Osteoblast (primary cell): ENCODE results near the gene TELO2. TPM values are rescaled to one million over a fixed set of nuclear protein-coding genes. Genes with fewer than 3 reads are reported as not detected.

ENCODE experiments used
- DNase-seq: peaks from one replicate; pipeline ENCODE4 v3.0.0; 2011; ENCODE audit warnings: low spot score, mixed read lengths; ENCODE audit not compliant: insufficient read length; ENCODE audit errors: missing footprints
- H2AFZ ChIP-seq: 2 replicates; pipeline ENCODE4 v1.6.0; 2011; ENCODE audit warnings: mild to moderate bottlenecking, low read length
- H3K27ac ChIP-seq: 2 replicates; pipeline ENCODE4 v1.5.1; 2011; ENCODE audit warnings: mild to moderate bottlenecking, low read depth, low read length, moderate library complexity
- H3K27me3 ChIP-seq: 2 replicates; pipeline ENCODE4 v1.6.0; 2012; ENCODE audit warnings: mild to moderate bottlenecking, control low read depth, inconsistent platforms, low read length, moderate library complexity; ENCODE audit not compliant: insufficient read depth
- H3K36me3 ChIP-seq: 2 replicates; pipeline ENCODE4 v1.5.1; 2011; ENCODE audit warnings: mild to moderate bottlenecking, low read length, control low read depth, moderate library complexity; ENCODE audit not compliant: insufficient read depth
- H3K4me1 ChIP-seq: 2 replicates; pipeline ENCODE4 v1.5.1; 2011; ENCODE audit warnings: mild to moderate bottlenecking, low read length, control low read depth, moderate library complexity; ENCODE audit not compliant: insufficient read depth
- H3K4me2 ChIP-seq: 2 replicates; pipeline ENCODE4 v1.6.0; 2011; ENCODE audit warnings: mild to moderate bottlenecking, low read length; ENCODE audit not compliant: insufficient read depth
- H3K4me3 ChIP-seq: fragments of 200-600 bp; sonication (generic); 3 replicates; pipeline ENCODE4 v1.5.1; 2012; ENCODE audit warnings: mild to moderate bottlenecking, low read length, inconsistent platforms; ENCODE audit not compliant: insufficient read depth
- H3K79me2 ChIP-seq: 2 replicates; pipeline ENCODE4 v1.6.0; 2012; ENCODE audit warnings: mild to moderate bottlenecking, low read length, control low read depth, inconsistent platforms; ENCODE audit not compliant: insufficient read depth
- H3K9me3 ChIP-seq: 2 replicates; pipeline ENCODE4 v1.5.1; 2011; ENCODE audit warnings: low read depth, low read length, control low read depth
- H4K20me1 ChIP-seq: 2 replicates; pipeline ENCODE4 v1.6.0; 2012; ENCODE audit warnings: mild to moderate bottlenecking, low read length, control low read depth; ENCODE audit not compliant: insufficient read depth
- total RNA-seq: library from RNA; depleted of rRNA; stranded (reverse); fragments of >200 nt; gene quantifications from 2 replicates; pipeline ENCODE4 v1.2.3, GENCODE V29; 2012
- TF ChIP-seq, protein P1 (sequence below): IDR thresholded peaks from 2 replicates; pipeline ENCODE4 v1.5.1; 2011; ENCODE audit warnings: mild to moderate bottlenecking, low read depth, low read length, moderate library complexity; ENCODE audit errors: extremely low read depth

Gene TELO2
- total RNA-seq, 1 donor = 18.1 TPM

DNA sequence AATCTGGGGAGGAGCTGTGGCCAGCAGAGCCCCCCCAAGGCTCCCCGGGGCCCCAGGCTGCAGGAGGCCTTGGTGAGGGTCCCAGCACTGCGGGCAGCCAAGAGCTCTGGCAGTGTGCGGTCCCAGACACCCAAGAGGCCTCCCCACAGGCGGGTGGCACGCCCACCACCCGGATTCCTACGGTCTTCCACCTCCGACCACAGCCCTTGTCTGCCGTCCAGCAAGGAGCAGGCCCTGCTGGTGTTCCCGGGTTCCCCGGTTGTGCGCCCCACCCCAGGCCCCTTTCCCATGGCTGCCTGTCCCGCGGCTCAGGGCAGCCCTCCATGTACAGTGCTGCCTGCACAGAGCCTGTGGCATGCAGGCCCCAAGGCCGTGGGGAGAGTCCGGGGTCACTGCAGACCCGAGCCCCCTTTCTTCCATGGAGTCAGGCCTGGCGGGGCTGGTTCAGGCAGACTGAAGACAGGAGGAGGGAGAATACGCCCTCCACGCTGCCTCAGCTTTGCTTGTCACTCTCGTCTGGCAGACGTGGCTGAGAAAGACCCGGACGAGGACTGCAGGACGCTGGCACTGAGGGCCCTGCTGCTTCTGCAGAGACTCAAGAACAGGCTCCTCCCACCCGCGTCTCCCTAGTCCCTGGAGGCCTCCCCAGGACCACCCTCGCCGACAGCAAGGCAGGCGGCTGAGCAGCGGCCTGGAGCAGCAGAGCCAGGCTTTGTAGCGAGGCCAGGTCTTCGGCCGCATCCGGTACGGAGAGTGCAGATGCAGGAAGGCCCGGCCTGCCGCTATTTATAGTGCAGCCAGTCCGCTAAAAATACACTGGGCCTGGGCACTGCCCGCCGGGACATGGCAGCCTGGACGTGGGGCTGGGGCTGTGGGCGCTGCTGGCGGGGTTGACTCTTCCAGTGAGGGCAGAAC is 16.4 kb downstream of the TELO2 start:
- no peaks in the 10 kb centered on the region for H4K20me1 ChIP-seq
- no peak overlapping the region for H3K4me3 ChIP-seq
- no peaks in the 10 kb centered on the region for H3K79me2 ChIP-seq
- H3K9me3 ChIP-seq = peaks cover 1% of the 10 kb centered on the region
- no peaks in the 10 kb centered on the region for H3K4me1 ChIP-seq
- no peak overlapping the region for H3K4me2 ChIP-seq
- no peak overlapping the region for H3K27ac ChIP-seq
- TF ChIP-seq, protein P1, sequence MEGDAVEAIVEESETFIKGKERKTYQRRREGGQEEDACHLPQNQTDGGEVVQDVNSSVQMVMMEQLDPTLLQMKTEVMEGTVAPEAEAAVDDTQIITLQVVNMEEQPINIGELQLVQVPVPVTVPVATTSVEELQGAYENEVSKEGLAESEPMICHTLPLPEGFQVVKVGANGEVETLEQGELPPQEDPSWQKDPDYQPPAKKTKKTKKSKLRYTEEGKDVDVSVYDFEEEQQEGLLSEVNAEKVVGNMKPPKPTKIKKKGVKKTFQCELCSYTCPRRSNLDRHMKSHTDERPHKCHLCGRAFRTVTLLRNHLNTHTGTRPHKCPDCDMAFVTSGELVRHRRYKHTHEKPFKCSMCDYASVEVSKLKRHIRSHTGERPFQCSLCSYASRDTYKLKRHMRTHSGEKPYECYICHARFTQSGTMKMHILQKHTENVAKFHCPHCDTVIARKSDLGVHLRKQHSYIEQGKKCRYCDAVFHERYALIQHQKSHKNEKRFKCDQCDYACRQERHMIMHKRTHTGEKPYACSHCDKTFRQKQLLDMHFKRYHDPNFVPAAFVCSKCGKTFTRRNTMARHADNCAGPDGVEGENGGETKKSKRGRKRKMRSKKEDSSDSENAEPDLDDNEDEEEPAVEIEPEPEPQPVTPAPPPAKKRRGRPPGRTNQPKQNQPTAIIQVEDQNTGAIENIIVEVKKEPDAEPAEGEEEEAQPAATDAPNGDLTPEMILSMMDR = no peak
- H3K27me3 ChIP-seq = no peaks in the 10 kb centered on the region
- H3K36me3 ChIP-seq = peaks cover 2% of the 10 kb centered on the region
- H2AFZ ChIP-seq = no peak overlapping the region
- no peak for DNase-seq

DNA sequence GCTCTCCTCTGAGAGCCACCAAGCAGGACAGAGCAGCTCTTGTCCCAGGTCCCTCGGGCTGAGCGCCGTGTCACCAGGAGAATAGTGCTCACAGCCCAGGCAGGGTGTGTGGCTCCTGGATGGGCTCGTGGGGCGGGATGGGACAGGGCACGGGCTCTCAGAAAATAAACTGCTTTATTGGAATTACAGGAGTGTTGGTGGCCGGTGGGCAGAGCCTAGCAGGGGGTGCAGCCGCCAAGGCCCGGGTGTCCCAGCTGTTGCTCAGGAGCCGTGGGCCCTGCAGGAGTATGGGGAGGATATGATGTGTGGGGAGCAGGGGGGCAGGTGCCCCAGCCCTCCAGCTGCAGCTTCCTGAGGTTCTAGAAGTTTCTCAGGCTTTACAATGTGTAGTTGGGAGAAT is 17.1 kb downstream of the TELO2 start:
- no peaks in the 10 kb centered on the region for H3K79me2 ChIP-seq
- H3K4me2 ChIP-seq = no peak overlapping the region
- TF ChIP-seq, protein P1 = no peak
- no peak for DNase-seq
- H3K4me1 ChIP-seq = no peaks in the 10 kb centered on the region
- no peak overlapping the region for H3K27ac ChIP-seq
- H3K27me3 ChIP-seq = no peaks in the 10 kb centered on the region
- no peak overlapping the region for H2AFZ ChIP-seq
- H3K9me3 ChIP-seq = peaks cover 1% of the 10 kb centered on the region
- H4K20me1 ChIP-seq = no peaks in the 10 kb centered on the region
- no peak overlapping the region for H3K4me3 ChIP-seq
- peaks cover 2% of the 10 kb centered on the region for H3K36me3 ChIP-seq

DNA sequence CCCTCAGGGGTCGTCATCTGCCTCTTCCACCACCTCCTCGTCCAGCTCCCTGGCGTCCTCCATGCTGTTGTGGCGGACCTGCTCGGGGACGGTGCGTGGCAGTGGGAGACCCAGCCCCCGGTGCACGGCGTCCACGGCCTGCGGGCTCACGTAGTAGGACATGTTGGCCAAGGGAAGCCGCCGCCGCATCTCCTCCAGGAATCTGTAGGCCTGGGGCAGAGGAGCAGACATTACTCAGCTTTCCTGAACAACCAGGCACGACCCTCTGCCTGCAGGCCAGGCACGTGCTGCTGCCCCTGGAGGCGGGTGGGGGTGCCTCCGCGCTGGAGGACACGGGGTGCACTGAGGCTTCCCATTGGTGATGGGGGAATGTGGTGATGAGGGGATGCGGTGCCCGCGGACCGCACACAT is 17.8 kb downstream of the TELO2 start:
- peaks cover 1% of the 10 kb centered on the region for H3K9me3 ChIP-seq
- no peak overlapping the region for H3K4me2 ChIP-seq
- H3K27me3 ChIP-seq = no peaks in the 10 kb centered on the region
- no peak overlapping the region for H3K27ac ChIP-seq
- no peak for DNase-seq
- TF ChIP-seq, protein P1 = no peak
- no peak overlapping the region for H3K4me3 ChIP-seq
- H2AFZ ChIP-seq = no peak overlapping the region
- no peaks in the 10 kb centered on the region for H3K79me2 ChIP-seq
- no peaks in the 10 kb centered on the region for H3K4me1 ChIP-seq
- peaks cover 2% of the 10 kb centered on the region for H3K36me3 ChIP-seq
- H4K20me1 ChIP-seq = no peaks in the 10 kb centered on the region

DNA sequence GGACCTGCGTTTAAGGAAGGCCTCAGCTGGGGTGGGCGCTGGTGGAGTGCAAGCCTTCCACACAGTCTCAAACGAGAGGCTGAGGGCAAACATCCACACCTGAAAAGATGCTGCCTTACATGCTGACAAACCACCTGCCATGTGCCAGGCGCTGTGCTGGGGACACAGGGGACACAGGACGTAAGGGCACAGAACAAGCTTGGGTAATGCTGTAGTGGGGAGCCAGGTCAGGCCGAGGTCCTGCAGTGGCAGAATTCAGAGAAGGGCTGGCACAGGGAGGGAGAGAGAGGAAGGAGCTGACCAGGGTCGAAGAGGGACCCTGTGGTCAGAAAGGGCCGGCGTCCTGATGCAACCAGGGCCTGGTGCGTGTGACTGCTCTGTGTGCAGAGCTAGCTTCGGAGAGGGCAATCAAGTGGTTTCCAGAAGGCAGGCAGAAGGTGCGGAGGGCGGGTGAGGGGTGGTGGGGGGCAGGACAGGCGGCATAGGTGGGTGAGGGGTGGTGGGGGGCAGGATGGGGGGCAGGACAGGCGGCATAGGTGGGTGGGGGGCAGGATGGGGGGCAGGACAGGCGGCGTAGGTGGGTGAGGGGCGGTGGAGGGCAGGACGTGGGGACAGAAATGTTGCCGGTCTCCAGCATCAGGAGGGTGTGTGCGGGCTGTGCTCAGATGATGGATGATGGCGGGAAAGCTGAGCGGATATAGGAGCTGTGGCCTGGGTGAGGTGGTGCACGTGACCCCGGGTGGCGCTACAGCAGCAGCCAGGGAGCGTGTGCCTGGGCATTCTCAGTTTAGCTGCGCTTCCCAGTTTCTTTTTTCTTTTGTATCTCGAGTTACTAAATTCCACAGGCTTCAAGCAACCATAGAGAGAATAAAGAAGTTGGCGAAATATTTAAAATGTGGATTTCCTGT is 18.8 kb downstream of the TELO2 start:
- Histone ChIP-seq H3K9me3 (peaks cover 1% of the 10 kb centered on the region), H3K27ac (no peak overlapping the region), H3K36me3 (peaks cover 2% of the 10 kb centered on the region), H3K79me2 (no peaks in the 10 kb centered on the region), H3K4me1 (no peaks in the 10 kb centered on the region), H3K4me2 (no peak overlapping the region), H3K4me3 (no peak overlapping the region), H4K20me1 (no peaks in the 10 kb centered on the region), H2AFZ (no peak overlapping the region), H3K27me3 (no peaks in the 10 kb centered on the region)
- DNase-seq = no peak
- TF ChIP-seq, protein P1 = no peak
